GM21723 (cell line): ENCODE data around the gene SMAD4.

Experiments
- ATAC-seq: cut with Tn5 transposase; IDR thresholded peaks from one replicate; pipeline ENCODE4 v1.9.1; 2021; ENCODE audit warnings: mild to moderate bottlenecking, moderate library complexity; ENCODE audit not compliant: unreplicated experiment

The SMAD4 gene

DNA sequence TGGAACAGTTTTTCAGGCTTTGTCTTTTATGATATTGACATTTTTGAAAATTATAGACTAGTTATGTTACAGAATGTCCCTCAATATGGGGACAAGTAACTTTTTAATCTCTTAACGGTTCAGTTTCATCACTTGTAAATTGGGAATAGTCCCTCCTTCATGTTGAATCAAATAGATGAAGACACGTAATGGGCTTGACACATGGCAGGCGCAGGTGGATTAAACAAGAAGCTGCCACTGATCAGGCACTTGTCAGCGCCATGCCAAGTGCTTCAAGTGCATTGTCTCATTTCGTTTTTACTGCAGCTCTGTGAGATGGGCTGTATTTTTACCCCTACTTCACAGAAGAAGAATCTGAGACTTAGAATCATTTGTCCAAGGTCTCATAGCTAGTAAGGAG, 9.5 kb upstream of the SMAD4 start:
- no peak for ATAC-seq

DNA sequence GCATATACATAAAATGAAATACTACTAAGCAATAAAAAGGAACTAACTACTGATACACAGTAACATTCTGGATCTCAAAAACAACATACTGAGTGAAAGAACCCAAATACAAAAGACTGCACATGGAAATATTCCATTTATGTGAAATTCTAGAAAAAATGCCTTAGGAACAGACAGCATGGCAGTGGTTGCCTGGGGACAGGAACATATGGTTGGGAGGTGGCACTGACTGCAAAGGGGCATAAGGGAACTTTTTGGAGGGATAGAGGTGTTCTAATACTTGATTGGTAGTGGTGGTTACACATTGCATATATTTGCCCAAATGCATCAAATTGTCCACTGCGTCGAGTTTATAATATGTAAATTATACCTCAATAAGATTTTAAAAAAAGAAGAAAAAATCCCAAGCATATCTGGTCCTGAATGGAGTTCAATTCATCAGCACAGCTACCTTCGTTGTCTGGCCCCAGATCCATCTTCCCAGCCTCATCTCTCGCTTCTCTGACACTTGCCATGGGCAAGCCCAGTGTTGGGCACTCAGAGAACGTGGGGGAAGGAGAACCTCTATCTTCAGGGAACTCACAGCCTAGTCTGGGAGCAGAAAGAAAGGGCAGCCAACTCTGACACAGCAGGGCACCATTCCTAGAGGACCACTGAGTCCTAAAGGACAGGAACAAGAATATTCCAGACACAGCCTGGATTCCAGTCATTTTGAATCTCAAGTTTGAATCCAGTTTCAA, 8.6 kb upstream of the SMAD4 start:
- ATAC-seq: no peak

DNA sequence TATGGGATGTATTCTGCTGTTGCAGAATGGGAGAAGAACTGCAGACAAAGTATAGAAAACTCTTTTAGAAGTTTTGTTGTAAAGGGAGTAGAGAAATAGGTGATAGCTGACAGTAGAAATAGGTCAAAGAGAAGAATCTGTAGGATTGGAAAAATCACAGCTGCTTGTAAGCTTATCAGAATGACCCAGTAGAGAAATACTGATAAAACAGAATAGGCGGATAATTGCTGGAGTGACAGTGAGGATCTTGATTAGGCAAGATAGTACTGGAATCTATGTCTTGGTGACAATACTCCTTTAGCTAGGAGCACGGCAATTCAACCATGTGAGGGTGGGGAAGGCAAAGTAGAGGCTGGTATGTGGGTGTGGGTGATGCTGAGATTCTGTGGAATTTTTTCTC, 4.5 kb upstream of the SMAD4 start:
- no peak for ATAC-seq

DNA sequence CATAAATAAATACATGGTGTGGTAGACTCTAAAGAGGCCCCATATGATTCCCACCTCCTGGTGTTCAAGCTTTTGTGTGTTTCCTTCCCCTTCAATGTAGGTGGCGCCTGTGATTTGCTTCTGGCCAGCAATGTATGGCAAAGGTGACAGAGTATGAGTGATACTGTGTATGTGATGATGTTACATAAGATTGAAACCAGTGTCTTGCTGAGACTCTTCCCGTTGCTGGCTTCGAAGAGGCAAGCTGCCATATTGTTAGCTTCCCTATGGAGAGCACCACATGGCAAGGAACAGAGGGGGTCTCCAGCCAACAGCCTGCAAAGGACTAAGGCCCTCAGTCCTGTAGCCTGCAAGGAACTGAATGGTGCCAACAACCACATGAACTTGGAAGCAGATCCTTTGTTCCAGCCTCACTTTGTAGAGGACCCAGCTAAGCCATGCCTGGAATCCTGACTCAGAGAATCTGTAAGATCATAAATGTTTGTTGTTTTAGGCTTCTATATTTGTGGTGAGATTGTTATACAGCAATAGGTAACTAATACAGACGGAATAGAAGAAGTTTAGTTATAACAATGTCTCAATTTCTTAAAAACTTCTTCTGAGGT, 1.7 kb upstream of the SMAD4 start:
- ATAC-seq: peak; percentile 24

DNA sequence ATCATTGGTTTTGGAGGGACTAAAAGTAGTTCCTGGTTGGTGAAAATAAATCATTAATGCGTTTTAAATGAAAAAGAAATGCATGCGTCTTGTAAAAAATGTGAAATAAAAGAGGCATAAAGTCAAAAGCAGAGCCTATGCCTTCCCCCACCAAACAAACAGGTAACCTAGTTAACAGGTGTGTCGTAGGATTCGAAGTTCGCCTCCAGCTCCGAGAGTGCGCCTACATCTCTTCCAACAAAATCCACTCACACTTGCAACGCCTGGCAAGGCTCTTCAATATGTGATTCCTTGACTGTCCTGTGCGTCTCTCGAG, 677 bp upstream of the SMAD4 start:
- peak; percentile 30 for ATAC-seq

DNA sequence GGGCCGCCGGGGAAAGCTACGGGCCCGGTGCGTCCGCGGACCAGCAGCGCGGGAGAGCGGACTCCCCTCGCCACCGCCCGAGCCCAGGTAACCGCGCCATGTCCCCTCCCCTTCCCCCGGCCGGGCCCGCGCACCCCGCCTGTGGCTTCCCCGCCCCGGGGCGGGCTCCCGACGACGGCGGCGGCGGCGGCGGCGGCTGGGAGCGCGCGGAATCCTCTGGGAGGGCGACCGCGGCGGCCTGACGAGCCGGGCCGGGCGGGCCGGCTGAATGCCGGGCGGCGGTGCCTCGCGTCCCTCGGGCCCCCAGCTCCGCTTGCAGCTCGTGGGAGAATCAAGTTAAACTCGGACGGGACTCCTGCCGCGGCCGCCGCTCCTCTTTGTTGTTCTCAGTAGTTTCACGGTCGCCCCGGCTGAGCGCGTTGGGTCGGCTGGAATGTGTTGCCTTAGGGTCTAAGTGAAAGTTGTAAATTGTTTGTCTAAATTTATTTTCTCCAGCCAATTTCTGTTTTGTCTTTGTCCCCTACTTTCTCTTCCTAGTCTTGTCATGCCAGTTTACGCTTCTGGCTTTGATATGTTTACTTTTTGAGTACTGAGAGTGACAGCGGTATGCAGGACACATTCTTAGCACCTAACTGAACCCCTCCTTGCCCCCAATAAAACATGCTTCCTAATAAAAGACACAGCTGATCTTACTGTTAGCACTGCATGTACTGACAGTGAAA, 685 bp downstream of the SMAD4 start:
- peak; percentile 60 for ATAC-seq

DNA sequence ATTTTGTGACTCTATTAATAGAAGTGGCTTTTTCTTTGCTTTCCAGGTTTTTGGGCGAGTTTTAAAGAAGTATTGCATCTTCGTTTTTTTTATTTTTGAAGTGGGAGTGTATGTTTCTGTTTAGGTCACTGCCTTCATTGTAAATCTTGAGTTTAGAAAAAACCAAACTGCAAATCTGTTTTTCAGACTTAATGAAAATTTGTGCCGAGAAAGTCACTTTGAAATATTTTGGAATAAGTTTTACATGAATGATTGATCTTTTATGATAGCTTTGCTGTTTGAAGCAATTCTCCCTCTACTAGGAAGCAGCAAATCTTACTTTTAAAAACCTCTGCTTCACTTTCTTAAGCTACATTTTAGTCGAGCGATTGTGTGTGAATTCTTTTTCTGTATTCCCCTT, 2.2 kb downstream of the SMAD4 start:
- no peak for ATAC-seq

DNA sequence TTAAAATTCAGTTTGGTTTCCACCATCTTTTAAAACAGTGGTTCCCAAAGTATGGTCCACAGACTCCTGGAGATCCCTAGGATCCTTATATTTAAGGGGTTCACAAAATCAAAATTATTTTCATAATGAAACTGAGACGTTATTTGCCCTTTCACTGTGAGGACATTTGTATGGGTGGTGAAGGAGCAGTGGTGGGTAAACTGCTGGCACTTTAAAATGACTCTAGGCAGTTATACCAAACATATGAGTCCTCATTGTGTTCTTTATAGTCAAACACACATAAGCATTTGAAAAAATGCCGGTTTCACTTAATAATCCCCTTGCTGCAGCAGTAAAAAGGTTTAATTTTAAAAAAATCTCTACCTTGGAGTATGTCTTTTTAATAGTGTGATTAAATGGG, 7.2 kb downstream of the SMAD4 start:
- ATAC-seq: no peak

DNA sequence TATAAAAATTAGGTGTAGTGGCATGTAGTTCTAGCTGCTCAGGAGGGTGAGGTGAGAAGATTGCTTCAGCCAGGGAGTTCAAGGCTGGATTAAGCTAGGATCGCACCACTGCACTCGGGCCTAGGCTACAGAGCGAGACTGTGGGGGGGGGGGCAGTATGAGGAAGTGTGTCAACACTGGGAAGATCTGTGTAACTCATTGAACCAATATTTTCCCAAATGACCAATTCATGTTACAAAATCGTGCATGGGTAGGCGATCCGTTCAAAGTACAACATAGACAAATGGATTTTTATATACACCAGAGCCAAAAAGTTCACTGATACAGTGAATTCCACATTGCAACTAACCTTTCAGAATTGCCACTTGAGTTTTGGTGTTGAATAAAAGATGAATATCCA, 8.1 kb downstream of the SMAD4 start:
- no peak for ATAC-seq

DNA sequence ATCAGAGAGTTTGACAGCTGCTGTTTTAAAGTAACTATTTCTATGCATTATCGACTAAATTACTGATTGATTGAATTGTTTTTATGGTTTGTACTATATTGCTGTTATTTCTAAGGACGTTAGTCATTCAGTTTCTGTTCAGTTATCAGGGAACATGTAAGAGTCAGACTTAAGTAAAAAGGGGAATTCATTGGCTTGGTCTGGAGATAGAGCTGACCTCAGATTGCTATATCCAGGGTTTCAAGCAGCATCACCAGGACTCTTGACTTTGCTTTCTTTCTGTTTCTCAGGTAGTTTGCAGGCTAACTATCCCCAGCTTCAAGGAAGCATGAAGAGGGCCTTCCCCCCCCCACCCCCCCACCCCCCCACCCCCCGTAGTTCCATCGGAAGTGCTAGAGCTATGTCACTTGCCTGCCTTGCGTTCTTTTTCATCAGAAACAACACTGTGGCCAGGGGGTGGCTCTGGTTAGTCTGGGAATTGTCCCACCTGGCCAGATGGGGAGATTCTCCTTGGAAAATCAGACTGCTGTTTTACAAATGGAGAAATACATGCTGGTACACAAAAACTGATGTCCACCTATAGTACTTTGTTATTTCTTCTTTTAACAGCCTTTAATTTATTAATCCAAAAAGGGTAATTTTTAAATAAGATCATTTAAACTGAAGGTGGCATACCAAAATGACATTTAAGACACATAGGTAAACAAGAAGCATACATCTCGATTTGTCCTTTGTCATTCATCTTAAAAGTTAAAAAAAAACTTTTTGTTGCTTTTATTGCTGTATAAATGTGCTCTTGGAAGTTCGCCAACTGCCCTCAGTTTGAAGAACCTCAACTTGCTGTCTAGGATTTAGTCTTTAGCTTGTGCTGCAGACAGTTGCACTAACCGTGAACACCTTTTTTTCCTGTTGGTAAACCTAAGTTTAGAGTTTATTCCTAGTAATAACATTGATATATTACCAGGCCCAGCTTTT, 9.4 kb downstream of the SMAD4 start:
- ATAC-seq: peak; percentile 59

DNA sequence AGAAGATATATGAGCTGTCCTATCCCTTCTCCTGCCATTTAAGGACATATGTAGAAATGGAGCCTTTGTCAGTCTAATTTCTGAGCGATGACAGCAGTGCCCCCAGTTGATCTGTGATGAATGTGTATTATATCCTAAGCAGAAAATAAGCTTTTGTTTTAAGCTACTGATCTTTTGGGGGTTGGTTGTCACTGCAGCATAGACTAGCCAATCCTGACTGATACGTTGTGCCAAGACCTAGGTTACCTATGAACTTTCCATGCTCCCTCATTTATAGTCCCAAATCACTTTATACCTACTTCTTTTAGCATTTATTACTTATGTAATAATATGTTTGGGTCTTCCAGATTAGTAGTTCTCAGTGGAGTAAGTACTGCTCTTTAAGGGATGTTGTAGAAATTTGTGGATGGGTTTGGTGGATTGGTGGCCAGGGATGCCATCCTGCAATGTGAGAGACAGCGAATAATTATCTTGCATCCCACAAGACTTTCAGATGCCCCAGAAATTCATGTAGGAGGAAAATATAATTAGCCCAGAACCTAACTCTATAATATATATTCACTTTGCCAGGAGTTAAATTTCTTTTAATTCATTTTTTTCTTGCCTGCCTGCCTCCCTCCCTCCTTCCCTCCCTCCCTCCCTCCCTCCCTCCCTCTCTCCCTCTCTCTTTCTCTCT, 11.8 kb downstream of the SMAD4 start:
- no peak for ATAC-seq

DNA sequence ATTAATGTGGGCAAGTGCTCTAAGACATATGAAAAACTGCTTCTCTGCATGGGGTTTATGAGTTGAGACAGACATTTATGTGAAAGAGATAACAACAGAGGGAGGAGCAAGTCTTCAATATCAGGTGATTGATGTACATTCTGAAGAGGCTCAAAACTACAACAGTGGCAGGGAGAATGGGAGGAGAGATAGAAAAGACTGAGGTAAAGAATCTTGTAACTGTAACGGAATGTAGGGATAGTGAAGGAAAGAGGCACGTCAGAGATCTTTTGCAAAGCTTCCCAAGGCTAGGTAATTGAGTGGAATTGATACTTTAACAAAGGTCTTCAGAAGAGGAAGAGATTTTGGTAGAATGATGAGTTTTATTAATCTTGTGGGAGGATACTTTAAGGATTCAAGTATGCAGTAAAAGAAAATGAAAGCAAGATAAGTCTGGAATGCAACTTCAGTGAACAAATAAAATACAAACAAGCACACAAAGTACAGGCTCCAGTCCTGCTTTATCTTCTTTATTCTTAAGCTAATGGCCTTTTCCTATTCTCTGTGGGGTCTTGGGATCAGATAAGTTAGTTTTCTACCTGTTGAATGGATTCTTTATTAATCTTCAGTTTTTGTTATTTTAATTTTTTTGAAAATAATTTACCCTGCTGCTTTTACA, 15.0 kb downstream of the SMAD4 start:
- no peak for ATAC-seq

DNA sequence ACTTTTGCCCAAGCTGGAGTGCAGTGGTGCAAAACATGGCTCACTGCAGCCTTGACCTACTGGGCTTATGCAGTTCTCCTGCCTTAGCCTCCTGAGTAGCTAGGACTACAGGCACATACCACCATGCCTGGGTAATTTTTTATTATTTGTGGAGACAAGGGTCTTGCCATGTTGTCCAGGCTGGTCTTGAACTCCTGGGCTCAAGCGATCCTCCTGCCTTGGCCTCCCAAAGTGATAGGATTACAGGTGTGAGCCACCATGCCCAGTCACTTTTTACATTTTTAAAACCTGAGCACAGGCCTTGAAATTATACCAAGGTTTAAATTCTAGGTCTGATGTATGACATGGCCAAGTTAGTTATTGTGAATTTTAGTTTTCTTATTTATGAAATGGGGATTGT, 18.2 kb downstream of the SMAD4 start:
- no peak for ATAC-seq

DNA sequence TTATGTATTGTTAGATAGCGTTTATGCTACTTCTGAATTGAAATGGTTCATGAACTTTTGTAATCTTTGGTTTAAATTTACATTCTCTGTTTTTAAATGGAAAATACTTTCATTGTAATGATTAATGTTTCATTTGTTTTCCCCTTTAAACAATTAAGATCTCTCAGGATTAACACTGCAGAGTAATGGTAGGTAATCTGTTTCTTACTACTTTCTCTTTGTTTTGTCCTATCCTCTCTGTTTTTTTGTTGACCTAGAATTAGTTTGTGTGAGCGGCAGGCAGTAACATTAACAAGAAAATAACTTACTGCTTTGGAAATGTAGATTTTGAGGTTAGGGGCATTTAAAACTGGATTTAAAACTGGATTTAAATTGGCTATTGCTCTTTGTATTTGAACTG, 19.1 kb downstream of the SMAD4 start:
- ATAC-seq: no peak

DNA sequence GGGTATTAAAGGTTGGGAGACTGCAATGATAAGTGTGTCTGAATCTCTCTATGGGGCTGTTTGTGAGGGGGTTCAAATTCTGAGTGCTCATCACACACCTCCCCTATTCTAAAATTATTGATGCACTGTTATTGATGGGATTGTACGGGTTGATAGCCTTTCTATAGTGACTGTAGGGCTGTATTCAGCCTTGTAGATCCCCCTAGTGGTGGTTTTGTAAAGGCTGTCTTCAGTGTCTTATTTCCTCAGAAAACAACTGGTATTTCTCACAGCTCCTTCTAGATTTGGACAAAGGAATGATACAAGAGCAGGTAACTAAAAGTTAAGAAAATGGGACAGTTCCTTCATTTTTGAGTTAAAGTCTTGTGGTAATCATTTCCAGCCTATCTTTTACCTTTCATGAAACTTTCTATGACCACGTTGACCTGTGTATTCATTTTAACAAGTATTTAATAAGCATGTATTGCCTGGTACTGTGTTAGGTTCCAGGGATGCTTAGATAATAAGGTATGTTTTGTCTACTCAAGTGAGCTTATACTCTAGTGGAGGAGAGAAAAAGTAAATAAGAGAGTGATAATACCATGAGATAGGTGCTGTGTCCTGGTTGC, 21.2 kb downstream of the SMAD4 start:
- peak; percentile 90 for ATAC-seq

DNA sequence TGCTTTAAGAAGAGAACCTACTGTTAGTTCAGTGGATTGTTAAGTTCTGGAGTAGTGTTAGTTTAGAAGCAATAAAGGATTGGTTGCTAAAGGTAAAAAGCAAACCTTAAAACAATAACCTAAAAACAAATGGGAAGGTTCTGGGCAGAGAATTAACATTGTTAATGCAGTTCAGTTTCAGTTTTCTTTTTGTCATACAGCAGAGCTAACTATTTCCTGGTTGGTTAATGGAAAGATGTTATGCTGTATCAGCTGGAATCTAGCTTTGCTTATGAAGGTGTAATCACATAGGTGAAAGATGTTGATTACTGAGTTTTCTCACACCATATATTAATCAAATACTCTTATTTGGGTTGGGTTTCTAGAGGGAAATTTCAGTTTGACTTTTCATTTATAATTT, 23.8 kb downstream of the SMAD4 start:
- ATAC-seq: peak; percentile 69

DNA sequence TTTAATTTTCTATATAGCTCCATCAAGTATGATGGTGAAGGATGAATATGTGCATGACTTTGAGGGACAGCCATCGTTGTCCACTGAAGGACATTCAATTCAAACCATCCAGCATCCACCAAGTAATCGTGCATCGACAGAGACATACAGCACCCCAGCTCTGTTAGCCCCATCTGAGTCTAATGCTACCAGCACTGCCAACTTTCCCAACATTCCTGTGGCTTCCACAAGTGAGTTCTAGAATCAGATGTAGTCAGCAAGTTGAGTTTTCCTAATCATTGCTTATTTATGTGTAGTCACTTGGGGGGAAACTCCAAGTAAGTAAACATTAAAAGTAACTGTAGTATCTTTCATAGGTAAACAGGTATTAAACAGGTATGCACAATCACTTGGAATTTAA, 24.8 kb downstream of the SMAD4 start:
- ATAC-seq: no peak

DNA sequence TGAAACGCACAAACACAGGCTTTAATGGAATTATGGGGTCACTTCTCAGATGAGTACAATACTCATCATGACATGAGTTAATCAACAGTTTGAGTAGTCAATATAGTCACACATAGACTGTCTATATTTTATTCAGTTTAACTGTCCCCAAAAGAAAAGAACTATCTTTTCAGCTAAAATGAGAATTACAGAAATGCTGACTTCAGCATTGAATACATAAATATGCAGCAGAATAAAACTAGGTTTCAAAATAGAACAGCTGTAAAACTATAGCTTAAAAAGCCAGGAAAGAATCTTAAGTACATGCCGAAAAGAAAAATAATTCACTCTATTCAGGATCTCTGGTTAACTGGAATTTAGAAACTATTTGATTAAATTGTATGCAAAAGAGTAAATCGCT, 30.0 kb downstream of the SMAD4 start:
- no peak for ATAC-seq

DNA sequence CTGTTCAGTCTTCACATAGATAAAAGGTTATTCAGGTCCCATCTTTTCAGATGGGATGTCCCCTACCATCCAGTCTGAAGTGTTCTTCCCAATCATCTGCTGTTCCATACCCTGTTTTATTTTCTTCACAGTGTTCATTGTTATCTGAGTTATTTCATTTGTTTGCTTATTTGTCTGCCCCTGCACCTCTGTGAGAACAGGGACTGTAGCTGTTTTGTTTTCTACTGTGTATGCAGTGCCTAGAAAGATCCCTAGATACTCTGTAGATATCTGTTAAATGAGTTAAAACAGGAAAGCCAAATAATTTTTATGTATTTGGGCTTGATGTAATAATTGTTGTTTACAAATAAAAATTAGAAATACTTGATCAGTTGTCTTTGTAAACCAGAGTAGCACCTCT, 34.2 kb downstream of the SMAD4 start:
- ATAC-seq: no peak

DNA sequence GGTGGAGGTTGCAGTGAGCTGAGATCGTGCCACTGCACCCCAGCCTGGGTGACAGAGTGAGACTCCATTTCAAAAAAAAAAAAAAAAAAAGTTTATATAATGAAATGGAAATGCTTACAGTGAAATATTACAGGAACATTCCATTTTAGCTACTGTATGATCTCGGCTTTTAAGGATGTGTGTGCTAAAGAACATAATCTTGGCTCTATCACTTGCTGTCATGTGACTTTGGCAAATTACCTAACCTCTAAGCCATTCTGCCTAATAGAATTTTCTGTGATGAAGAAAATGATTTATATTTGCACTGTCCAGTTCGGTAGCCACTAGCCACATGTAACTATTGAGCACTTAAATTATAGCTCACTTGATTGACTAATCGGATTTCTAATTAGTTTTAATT, 36.3 kb downstream of the SMAD4 start:
- ATAC-seq: no peak
